SW480 (cell line): ENCODE measurements around the gene GPR142.
"Not testable (repeated sequence)": the region's sequence is repeated elsewhere in the genome, so short reads cannot be mapped to it uniquely, and the experiment has no call there.

ENCODE experiments used
- DNase-seq: peaks from one replicate; pipeline ENCODE4 v3.0.0-alpha.2; 2016; ENCODE audit warnings: low spot score

The GPR142 gene

GRCh38 chr17:74394275-74394950 lies 27.1 kb downstream of the GPR142 start:
- DNase-seq, result no peak

- DNase-seq, result no peak
These were observed 27.7 kb downstream of the GPR142 start for GRCh38 chr17:74394977-74395376.

GRCh38 chr17:74396567-74396966 lies 29.3 kb downstream of the GPR142 start:
- no peak for DNase-seq

- DNase-seq, result no peak
These were observed 34.7 kb downstream of the GPR142 start for GRCh38 chr17:74402048-74402447.

- DNase-seq, result no peak
These were observed 36.3 kb downstream of the GPR142 start for GRCh38 chr17:74403512-74404137.

GRCh38 chr17:74404218-74404617 lies 36.9 kb downstream of the GPR142 start:
- no peak for DNase-seq

- no peak for DNase-seq
These were observed 37.5 kb downstream of the GPR142 start for GRCh38 chr17:74404789-74405188.

GRCh38 chr17:74405311-74405710 lies 38.0 kb downstream of the GPR142 start:
- DNase-seq, result not testable (repeated sequence)

GRCh38 chr17:74407384-74407783 lies 40.1 kb downstream of the GPR142 start:
- peak; percentile 19 for DNase-seq

- DNase-seq, result peak; percentile 72
These were observed 41.0 kb downstream of the GPR142 start for GRCh38 chr17:74408262-74408661.

GRCh38 chr17:74408815-74409214 lies 41.5 kb downstream of the GPR142 start:
- no peak for DNase-seq

- DNase-seq, result peak; percentile 50
These were observed 42.7 kb downstream of the GPR142 start for GRCh38 chr17:74410001-74410443.

GRCh38 chr17:74412581-74412980 lies 45.3 kb downstream of the GPR142 start:
- no peak for DNase-seq

GRCh38 chr17:74413491-74413890 lies 46.2 kb downstream of the GPR142 start:
- no peak for DNase-seq

GRCh38 chr17:74414510-74414909 lies 47.2 kb downstream of the GPR142 start:
- no peak for DNase-seq

- peak; percentile 46 for DNase-seq
These were observed 48.5 kb downstream of the GPR142 start for GRCh38 chr17:74415608-74416396.

GRCh38 chr17:74417178-74418045 lies 50.1 kb downstream of the GPR142 start:
- peak; percentile 93 for DNase-seq

GRCh38 chr17:74419928-74420411 lies 52.7 kb downstream of the GPR142 start:
- peak; percentile 64 for DNase-seq
